ENCODE results near the gene RTKN. TPM values are rescaled to one million over a fixed set of nuclear protein-coding genes. Genes with fewer than 3 reads are reported as not detected.

The RTKN gene
- total RNA-seq, 1 experiment from 2014 or later: 87.1 TPM

- no peak overlapping the region for H2BK15ac ChIP-seq (ENCODE audit: low read depth, low read length)
- no peak overlapping the region for H2BK12ac ChIP-seq (ENCODE audit: insufficient read length, low read depth, low read length)
- no peak overlapping the region for H3K27ac ChIP-seq (ENCODE audit: insufficient read length, low read depth, low read length)
- no peak for DNase-seq
- H2AFZ ChIP-seq (ENCODE audit: low read length): no peak overlapping the region
- Mint-ChIP-seq H3K4me3 (peak overlapping the region; percentile 19 to 95; a peak in 4 of 5 replicates), H3K36me3 (ENCODE audit: insufficient read depth in 1 of 3, low read depth in 3 of 3) (peaks cover 13 to 39% (median 28%) of the 10 kb centered on the region in 3 experiments), H3K9me3 (no peaks in the 10 kb centered on the region), H3K4me1 (peaks cover 31 to 40% of the 10 kb centered on the region in 2 experiments), H3K27ac (peak overlapping the region in 2 of 3 experiments; percentile 48 to 62; a peak in 4 of 7 replicates), H3K27me3 (ENCODE audit: low read depth) (no peaks in the 10 kb centered on the region; the same call in 1 of the 2 replicates)
- WGBS (ENCODE audit: extremely low coverage, insufficient read length, low lambda C conversion rate): no CpG with 5 or more reads among the region's 1 CpG
- H3K18ac ChIP-seq (ENCODE audit: insufficient read length, low read depth, low read length): no peak overlapping the region
- no peaks in the 10 kb centered on the region for H4K20me1 ChIP-seq (ENCODE audit: control insufficient read depth, insufficient read depth, insufficient read length)
- H2BK120ac ChIP-seq (ENCODE audit: low read depth, low read length, poor library complexity, severe bottlenecking): no peak overlapping the region
- no peak overlapping the region for H2AK5ac ChIP-seq (ENCODE audit: insufficient read length, low read length)
- no peak overlapping the region for H3T11ph ChIP-seq (ENCODE audit: low read length)
- TF ChIP-seq, protein P1, sequence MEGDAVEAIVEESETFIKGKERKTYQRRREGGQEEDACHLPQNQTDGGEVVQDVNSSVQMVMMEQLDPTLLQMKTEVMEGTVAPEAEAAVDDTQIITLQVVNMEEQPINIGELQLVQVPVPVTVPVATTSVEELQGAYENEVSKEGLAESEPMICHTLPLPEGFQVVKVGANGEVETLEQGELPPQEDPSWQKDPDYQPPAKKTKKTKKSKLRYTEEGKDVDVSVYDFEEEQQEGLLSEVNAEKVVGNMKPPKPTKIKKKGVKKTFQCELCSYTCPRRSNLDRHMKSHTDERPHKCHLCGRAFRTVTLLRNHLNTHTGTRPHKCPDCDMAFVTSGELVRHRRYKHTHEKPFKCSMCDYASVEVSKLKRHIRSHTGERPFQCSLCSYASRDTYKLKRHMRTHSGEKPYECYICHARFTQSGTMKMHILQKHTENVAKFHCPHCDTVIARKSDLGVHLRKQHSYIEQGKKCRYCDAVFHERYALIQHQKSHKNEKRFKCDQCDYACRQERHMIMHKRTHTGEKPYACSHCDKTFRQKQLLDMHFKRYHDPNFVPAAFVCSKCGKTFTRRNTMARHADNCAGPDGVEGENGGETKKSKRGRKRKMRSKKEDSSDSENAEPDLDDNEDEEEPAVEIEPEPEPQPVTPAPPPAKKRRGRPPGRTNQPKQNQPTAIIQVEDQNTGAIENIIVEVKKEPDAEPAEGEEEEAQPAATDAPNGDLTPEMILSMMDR (conservative IDR thresholded peaks at IDR 0.05): no peak; the same call in 2 of the 3 replicates
- no peak overlapping the region for H4K8ac ChIP-seq (replicated peaks; ENCODE audit: insufficient read length, low read depth, low read length)
- H3K14ac ChIP-seq (ENCODE audit: insufficient read depth, low read length): no peak overlapping the region
- no peak overlapping the region for H2BK5ac ChIP-seq (ENCODE audit: insufficient read length, low read length)
- no peaks in the 10 kb centered on the region for H3K27me3 ChIP-seq (ENCODE audit: insufficient read depth, low read length)
- H3K9me3 ChIP-seq (ENCODE audit: control insufficient read depth, low read depth, low read length): no peaks in the 10 kb centered on the region
- H3K79me2 ChIP-seq (ENCODE audit: insufficient read depth, low read length): peaks cover 21% of the 10 kb centered on the region; the same call in 1 of the 2 replicates
- H3K56ac ChIP-seq (ENCODE audit: insufficient read length, low read depth, low read length): no peak overlapping the region
- H4K5ac ChIP-seq (ENCODE audit: insufficient read length, low read depth, low read length): no peak overlapping the region
- no peak overlapping the region for H3K23ac ChIP-seq (ENCODE audit: insufficient read length, low read depth, low read length)
- no peak overlapping the region for H3K9ac ChIP-seq (ENCODE audit: extremely low read depth, insufficient read length, low read length)
- peaks cover 3% of the 10 kb centered on the region; the same call in 1 of the 2 replicates for H3K4me1 ChIP-seq (ENCODE audit: insufficient read depth, low read length)
- H3K4me2 ChIP-seq (ENCODE audit: insufficient read depth, insufficient read length, low read length): no peak overlapping the region
- no peak overlapping the region for H4K91ac ChIP-seq (ENCODE audit: insufficient read length, low read depth, low read length)
- H2BK20ac ChIP-seq (ENCODE audit: low read depth, low read length, poor library complexity, severe bottlenecking): no peak overlapping the region
- peaks cover 7% of the 10 kb centered on the region for H3K79me1 ChIP-seq (ENCODE audit: insufficient read depth, low read depth, low read length, poor library complexity, severe bottlenecking)
- no peak overlapping the region for H3K4ac ChIP-seq (ENCODE audit: low read depth, low read length)
- H3K23me2 ChIP-seq (ENCODE audit: insufficient read length, low read depth, low read length, poor library complexity, severe bottlenecking): peaks cover 11% of the 10 kb centered on the region
These were observed 3.5 kb downstream of the RTKN start for GRCh38 chr2:74438248-74438647.
